ENCODE data around the gene FOXRED2. TPM values are rescaled to one million over a fixed set of nuclear protein-coding genes. Genes with fewer than 3 reads are reported as not detected.

Gene FOXRED2
- total and polyA plus RNA-seq, 2 of the 4 experiments (the other 2 are of a cell fraction), result 1.6 to 4.0 TPM

GRCh38 chr22:36442506-36443197, 64.2 kb downstream of the FOXRED2 start:
- DNase-seq (no peak), ATAC-seq (ENCODE audit: low read depth) (no peak)
- BruUV-seq (replicated peaks), result no TSS peak
- ChIA-PET POLR2A (ENCODE audit: unreplicated experiment) (no interaction called here), CTCF (interaction anchor here (0.8 kb wide), 1 partner anchor 90 kb away, joined by 4 read pairs; no protein-coding TSS in a partner anchor)
- Histone ChIP-seq H3K79me1 (ENCODE audit: low read depth in 1 of 2, low read length in 2 of 2) (peaks cover 0 to 40% of the 10 kb centered on the region in 2 experiments; a peak in 3 of 4 replicates), H3K18ac (ENCODE audit: low read depth, low read length) (peak overlapping the region; percentile 22; the same call in 1 of the 2 replicates), H3K56ac (ENCODE audit: extremely low read depth, insufficient read depth, low read length) (no peak overlapping the region), H2AK9ac (replicated peaks; ENCODE audit: low read depth, low read length, poor library complexity) (peak overlapping the region; percentile 75), H3K27ac (ENCODE audit: insufficient read depth, low read length) (no peak overlapping the region), H3K27me3 (ENCODE audit: control insufficient read depth, insufficient read depth, low read length) (no peaks in the 10 kb centered on the region), H3K9me3 (ENCODE audit: control insufficient read depth, insufficient read depth, low read length) (peaks cover 4% of the 10 kb centered on the region; the same call in 1 of the 2 replicates), H3K9ac (ENCODE audit: low read depth, low read length) (no peak overlapping the region), H2BK5ac (ENCODE audit: low read depth, low read length, poor library complexity, severe bottlenecking) (no peak overlapping the region), H4K20me1 (ENCODE audit: insufficient read depth, low read length) (no peaks in the 10 kb centered on the region; the same call in none of the 2 replicates), H3K23ac (ENCODE audit: low read depth, low read length) (peak overlapping the region; percentile 68; the same call in 1 of the 2 replicates), H3K36me3 (ENCODE audit: control insufficient read depth, insufficient read depth, low read length) (no peaks in the 10 kb centered on the region), H2BK20ac (ENCODE audit: low read depth, low read length) (peak overlapping the region; percentile 91), H2BK15ac (ENCODE audit: low read depth, low read length) (peak overlapping the region; percentile 59; the same call in 2 of the 3 replicates), H2AK5ac (ENCODE audit: low read depth, low read length) (peak overlapping the region; percentile 93), H2AFZ (replicated peaks; ENCODE audit: low read length, poor library complexity) (no peak overlapping the region), H3K4ac (ENCODE audit: low read depth, low read length) (peak overlapping the region; percentile 84), H3K4me3 (ENCODE audit: insufficient read depth, low read depth, low read length) (no peak overlapping the region), H3K4me2 (ENCODE audit: low read depth, low read length) (no peak overlapping the region), H4K91ac (ENCODE audit: insufficient read depth, low read depth, low read length) (peak overlapping the region; percentile 89), H4K8ac (ENCODE audit: low read depth in 2 of 2, low read length in 2 of 2) (peak overlapping the region in 1 of 2 experiments; percentile 78; a peak in 2 of 4 replicates), H3K14ac (replicated peaks; ENCODE audit: low read depth, low read length) (peak overlapping the region; percentile 88), H4K5ac (ENCODE audit: low read depth, low read length) (peak overlapping the region; percentile 38), H2BK120ac (ENCODE audit: low read depth, low read length) (peak overlapping the region; percentile 85), H3K9me1 (ENCODE audit: insufficient read depth, low read length) (peaks cover 7% of the 10 kb centered on the region), H3K4me1 (ENCODE audit: control insufficient read depth, insufficient read depth, low read length) (peaks cover 18% of the 10 kb centered on the region)
- intact Hi-C loops (cut with micrococcal nuclease), result no loop called here
- TF ChIP-seq SMC3 (IDR thresholded peaks at IDR 0.05; ENCODE audit: low read depth, low read length) (no peak), CEBPB (IDR thresholded peaks at IDR 0.05; ENCODE audit: low read depth, low read length) (no peak), MAFK (IDR thresholded peaks at IDR 0.05; ENCODE audit: low read depth, low read length) (no peak)
- dilution Hi-C loops (cut with HindIII; ENCODE audit: low sequenced_read_pairs, unreplicated experiment), result no loop called here
- in situ Hi-C loops (cut with MboI; ENCODE audit: low sequenced_read_pairs), result no loop called here
- WGBS, 2 experiments (ENCODE audit: extremely low coverage in 2 of 2, insufficient read length in 1 of 2), result 100% methylated on average over 1 of the region's 12 CpGs; no CpG with 5 or more reads in 1 of the 2 experiments
